Ureter (tissue), 1 donor: Measurements from ENCODE around the gene AKAP13. TPM values are rescaled to one million over a fixed set of nuclear protein-coding genes. Genes with fewer than 3 reads are reported as not detected.
A peak's percentile ranks its signal among the peaks of the same experiment; 100 is the strongest.
"Not testable (repeated sequence)": the region's sequence is repeated elsewhere in the genome, so short reads cannot be mapped to it uniquely, and the experiment has no call there.

ENCODE experiments used
- DNase-seq: peaks from one replicate; pipeline ENCODE4 v3.0.0-alpha.2; 2020; ENCODE audit warnings: low spot score
- total RNA-seq: library from RNA; stranded (reverse); gene quantifications from one replicate; pipeline ENCODE4 v1.2.4, GENCODE V29; 2023
- donor health status: DM: yes; HTN: yes; CAD: no.

The AKAP13 gene
- total RNA-seq, 1 donor from 2014 or later: 264 TPM

DNA sequence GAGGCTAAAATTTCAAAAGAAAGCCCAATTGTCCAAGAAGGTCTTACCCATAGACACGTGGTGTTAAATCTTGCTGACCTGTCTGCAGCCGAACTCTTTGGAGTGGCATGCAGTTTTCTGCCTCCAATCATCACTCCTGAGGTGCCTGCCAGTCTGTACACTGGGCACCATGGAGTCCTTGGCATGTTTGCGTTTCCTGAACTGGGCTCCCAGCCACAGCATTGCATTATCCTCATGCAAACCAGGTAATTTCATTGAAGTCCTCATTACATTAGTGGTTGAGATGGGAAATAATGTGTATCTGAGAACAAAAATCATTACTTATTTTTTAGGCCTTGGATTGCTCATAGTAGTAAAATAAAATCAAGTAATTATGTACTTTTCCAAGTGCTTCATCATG lies 152.3 kb downstream of the AKAP13 start:
- no peak for DNase-seq

DNA sequence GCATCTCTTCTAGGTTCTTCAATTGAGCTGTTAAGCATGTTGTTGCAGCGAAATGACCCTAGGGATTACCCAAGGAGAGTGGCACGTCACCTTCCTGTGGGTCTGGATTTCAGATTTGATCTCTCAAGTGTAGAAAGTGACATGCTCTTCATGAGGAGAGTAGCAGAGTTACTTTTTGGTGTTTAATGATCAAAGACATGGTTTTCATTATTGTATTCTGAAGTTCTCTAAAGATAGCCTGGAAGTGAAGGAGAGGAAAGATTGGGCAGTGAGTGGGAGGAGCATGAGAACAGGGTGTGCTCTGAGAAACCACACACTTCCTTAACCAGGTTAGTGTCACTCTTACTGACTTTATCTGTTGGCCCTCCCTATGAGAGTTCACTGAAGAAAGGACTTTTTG lies 153.6 kb downstream of the AKAP13 start:
- DNase-seq: no peak

DNA sequence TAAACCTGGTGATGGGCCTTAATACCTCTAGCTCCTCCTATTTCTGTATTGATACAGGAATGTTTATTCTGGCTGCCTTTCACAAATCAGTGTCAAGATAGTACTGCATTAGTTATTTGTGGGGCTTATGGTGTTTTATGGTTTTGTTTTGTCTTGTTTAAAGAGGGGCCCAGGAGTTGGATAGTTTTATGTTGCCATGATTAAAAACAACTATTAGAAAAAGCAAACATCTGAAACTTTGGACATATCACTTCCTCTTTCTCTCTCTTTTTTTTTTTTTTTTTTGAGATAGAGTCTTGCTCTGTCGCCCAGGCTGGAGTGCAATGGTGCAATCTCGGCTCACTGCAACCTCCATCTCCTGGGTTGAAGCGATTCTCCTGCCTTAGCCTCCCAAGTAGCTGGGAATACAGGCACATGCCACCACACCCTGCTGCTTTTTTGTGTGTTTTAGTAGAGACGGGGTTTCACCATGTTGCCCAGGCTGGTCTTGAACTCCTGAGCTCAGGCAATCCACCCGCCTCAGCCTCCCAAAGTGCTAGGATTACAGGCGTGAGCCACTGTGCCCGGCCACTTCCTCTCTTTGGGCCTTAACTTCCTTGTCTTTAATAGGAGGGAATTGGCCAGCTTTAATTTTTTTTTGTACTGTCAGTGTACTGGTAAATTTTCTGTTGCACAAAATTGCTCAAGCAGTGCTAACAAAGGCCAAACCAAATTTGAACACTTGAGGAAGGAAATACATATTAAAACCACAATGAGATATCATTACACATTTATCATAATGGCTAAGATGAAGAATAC lies 155.3 kb downstream of the AKAP13 start:
- not testable (repeated sequence) for DNase-seq

DNA sequence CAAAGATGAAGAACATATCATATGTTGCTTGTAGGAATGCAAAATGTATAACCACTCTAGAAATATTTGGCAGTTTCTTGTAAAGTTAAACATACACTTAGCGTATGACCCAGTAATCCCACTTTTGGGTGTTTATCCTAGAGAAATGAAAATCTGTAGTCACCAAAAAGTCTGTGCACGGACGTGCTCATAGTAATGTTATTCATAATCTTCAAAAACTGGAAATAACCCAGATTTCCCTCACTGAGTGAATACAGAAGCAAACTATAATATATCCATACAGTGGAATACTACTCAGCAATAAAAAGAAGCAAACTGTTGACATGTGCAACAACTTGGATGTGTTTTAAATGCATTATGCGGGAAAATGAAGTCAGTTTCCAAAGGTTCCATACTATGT lies 155.9 kb downstream of the AKAP13 start:
- DNase-seq: no peak

DNA sequence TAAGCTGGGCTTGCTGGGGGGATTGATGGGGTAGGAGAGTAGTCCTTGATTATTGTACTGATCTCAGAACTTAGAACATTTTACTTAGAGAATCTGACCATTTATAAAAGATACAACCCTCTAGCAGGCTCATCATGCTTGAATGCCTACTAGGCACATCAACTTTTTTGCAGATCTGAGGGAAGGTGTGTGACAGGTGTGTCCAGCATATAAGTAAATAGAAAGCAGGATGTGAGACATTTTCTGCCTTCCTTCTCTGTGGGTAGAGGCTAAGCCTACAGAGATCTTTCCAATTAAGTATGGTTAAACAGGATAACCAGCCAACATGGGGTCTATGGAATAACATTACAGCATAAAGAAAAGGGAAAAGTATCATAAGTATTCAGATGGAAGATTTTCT lies 159.1 kb downstream of the AKAP13 start:
- DNase-seq: no peak

DNA sequence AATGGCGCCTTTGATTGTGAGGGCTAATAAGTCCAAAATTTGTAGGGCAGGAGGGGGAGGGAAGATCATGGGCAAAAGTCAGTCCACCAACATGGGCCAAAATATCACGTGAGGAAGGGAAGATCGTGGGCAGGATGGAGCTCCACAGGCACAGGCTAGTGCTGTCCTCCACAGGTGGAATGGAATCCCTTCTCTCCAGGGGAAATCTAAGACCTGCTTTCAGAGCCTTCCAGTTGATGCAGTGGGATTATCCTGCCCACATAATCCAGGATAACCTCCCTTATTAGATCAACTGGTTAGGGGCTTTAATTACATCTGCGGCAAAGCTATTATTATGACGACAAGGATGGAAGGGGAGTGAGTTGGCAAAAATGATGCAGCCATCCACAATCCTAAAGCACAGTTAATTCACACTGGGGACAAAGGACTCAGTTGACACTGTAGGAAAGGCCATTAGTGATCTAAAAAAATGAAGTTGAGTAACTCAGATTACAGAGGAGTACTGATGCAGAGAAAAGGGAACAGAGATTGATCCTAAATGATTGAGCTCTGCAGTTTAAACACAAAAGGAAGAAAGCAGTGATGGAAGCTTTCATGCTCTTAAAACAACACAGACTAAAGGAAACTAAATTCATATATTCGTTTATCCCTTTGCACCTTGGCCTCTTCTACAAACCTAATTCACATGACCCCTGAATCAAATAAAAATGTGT lies 159.8 kb downstream of the AKAP13 start:
- DNase-seq: no peak

DNA sequence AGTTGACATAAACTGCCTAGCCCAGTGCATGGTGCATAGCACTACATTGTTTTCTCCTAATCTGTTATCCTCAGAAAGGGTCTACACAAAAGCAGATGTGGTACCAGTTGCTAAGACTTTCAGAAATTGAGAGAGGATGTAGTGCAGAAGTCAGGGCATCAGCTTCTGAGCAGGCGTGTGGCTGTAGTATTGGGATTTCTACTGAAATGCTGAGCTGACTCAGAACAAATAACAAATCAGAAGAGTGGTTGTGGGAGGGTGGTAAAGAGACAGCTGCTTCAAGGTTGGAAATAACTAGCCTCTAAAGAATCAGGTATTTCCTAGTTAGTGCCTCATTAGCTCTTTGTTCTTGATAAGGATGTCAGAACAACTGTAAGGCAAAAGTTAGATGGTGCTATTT lies 161.3 kb downstream of the AKAP13 start:
- no peak for DNase-seq

DNA sequence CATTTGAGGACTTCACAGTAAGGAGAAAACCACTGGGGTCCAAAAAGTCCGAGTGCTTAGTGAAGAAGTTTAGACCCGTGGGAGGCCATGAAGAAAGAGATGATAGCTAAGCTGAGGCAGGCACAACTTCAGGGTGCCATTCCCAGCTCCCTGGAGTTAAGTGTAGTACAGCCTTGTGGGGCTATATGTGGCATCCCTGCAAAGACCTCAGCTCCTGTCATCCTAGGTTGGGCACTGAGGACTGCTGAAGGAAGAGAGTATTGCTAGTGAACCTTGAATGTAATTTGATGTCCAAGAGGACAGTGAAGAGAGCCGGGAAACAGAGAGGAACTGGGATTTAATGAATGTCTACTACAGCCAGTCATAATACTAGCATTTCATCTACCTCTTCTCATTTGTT lies 162.1 kb downstream of the AKAP13 start:
- DNase-seq: no peak

DNA sequence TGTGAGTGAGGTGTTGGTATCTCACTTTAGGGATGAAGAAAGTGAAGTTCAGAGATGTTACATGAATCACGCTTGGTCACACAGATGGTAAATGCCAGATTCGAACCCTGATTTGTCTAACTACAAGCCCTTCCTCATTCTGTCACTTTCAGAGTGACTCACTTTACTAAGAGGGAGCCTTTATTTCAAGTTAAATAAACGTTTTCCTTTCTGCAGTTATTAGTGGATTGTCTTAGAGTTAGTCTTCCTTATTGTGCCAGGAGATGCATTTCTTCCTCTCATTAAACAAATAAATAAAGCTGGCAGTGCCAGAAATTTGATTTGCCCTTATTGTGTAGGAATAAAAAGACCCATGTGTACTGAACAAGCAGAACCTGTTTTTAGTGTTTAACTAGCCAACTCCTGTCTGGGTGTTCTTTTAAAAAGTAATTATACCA lies 162.5 kb downstream of the AKAP13 start:
- DNase-seq: no peak

DNA sequence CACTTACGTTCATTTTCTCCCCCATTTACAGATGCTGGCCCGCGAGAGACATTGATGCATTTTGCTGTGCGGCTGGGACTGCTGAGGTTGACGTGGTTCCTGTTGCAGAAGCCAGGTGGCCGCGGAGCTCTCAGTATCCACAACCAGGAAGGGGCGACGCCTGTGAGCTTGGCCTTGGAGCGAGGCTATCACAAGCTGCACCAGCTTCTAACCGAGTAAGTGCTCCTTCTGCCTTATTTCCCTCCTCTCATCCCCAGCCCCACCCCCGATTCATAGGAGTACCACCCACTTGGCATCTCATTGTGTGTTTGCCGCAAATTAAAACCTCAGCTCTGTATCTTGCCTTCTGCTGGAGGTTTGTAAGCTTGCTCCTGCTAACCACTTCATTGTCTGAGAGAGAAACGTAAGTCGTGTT lies 163.3 kb downstream of the AKAP13 start:
- peak; percentile 75 for DNase-seq

DNA sequence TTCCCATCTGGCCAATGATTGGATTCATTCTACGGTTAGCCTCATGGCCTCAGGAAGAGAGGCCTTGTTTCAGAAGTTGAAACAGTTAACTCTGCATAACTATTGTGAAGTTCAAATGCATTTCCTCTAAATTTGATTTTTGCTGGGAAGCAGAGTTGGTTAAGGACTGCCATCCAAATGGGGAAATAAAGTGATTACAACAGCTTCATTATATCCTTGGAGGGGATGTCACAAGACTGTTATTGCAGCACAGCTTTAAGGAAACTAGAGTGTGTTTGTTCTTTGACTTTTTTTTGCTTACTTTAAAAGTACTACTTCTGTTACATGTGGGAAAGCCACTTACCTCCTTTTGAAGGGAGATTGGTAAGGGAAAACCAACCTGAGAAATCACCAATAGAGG lies 164.8 kb downstream of the AKAP13 start:
- DNase-seq: no peak

DNA sequence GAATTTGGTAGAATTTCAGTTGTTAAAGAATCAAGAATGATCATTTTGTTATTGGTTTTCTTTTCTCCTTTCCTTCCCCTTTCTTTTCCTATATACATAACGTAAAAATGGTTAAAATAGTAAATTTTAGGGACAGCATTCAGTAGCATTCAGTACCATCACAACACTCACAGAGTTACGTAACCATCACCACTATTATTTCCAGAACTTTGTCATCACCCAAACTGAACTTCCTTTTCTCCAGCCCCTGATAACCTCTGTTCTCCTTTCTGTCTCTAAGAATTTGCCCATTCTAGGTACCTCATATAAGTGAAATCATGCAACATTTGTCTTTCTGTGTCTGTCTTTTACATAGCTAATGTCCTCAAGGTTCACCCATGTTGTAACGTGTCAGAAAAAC lies 165.3 kb downstream of the AKAP13 start:
- DNase-seq: no peak

DNA sequence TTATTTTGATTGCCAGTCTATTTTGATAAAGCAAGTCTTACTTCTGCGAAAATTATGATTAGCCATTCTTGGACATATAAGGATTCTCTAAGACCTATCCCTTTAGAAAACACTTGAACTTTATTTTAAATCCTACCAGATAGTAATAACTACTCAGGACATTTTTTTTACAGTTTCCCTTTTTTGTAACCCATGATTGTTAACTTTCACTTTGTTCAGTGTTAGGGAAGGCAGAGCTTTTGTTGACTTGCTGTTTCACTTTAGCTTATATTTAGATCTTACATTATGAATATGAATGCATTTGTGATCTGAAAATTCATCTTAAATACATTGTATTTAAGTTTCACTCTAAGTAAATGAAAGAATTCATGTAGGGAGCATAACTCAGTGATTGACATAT lies 167.0 kb downstream of the AKAP13 start:
- no peak for DNase-seq

DNA sequence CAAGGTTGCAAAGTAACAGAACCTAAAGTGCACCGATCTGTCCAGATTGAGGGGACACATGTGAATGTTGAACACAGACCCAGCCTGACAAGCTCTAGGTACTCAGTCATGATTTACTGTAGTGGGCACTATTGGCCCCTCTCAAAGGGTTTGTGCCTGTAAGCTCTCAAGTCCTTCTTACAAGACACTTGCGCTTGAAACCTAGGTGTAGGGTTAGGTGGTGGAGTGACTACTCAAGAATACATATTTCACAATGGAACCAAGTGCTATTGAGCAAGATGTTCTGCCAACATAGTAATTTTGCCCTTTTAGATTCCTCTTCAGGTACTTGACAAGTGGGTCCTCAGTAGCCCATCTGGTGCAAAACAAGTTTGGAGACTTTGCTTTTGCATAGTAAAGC lies 169.9 kb downstream of the AKAP13 start:
- DNase-seq: no peak

DNA sequence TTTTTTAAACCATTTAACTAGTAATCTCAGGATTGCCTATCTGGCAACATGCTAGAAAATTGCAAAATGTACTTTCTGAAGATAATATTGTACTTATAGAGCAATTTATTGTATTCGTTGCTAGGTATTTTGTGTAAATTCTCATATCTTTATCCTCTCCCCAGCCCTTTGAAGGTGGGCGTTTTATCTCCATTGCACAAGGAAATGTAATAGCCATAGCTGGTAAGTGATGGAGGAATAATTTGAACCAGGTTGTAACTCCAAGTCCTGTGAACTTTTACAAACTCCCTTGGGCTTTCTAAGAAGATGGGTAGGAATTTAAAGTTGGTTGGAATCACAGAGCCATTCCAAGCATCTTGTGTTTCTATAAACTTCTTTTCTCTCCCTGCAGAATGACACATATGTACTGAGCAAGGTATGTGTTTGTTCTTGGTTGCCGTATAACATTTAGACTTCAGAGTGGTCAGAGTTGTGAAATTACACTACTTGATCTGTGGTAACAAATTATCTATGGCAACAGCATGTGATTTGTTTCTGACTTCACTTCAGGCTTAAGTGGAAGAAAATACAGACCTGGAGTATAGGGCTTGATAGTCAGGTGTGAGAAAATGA lies 170.9 kb downstream of the AKAP13 start:
- DNase-seq: no peak

DNA sequence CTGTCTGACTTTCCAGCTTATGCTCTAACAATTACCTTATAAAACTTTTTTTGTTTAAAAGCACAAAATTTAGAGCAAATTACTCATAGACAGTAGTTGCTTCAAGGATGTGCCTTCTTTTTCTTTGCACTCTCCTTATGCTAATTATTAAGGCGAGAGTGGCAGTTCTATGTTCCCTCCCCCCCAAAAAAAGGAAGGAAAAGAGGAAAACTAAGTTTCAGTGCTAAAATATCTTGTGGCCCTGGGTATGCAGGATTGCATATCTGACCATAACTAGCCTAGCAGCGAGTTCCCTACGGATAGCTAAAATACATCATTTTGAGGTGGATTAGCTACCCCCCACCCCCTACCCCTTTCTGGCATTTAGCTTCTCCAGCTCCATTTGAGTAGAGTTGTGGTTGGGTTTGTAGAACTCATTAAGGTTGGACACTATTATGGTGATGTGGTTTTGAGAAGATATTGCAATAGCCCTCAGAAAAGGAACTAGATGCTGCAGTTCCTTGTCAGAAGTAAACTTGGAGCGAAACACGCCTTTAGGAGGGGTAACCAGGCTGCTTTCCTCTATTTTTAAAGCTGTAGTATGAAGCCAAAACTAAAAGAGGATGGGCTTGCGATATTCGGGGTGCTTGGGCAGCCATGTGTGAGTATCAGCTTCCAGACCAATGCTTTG lies 174.6 kb downstream of the AKAP13 start:
- DNase-seq: no peak

DNA sequence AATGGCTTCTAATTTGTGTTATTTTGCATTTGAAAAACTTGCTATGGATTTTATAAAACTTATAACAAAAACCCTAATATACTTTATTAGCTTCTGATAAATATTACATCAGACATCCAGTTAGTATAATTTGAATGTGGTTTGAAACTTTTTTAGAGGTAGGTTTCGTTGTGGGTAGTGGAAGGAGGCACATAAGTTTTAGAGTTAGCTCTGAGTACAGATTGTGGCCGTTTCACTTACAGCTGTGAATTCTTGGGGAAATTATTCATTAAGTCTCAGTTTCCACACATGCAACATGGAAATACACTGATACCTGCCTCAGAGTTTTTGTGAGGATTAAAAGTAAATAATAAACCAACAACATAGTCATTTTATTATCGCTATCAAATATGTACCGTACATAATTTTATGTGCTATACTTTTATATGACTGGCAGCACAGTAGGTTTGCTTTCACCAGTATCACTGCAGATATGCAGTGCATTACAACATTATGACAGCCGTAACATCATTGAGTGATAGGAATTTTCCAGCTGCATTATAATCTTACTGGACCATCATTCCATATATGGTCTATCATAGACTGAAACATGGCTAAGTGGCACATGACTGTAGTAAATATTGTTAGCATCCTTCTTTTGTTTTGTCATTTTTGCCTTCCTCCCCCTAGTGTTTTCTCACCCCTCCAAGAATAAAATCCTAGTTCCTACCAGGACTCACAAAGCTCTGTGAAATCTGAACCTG lies 175.6 kb downstream of the AKAP13 start:
- DNase-seq: no peak

DNA sequence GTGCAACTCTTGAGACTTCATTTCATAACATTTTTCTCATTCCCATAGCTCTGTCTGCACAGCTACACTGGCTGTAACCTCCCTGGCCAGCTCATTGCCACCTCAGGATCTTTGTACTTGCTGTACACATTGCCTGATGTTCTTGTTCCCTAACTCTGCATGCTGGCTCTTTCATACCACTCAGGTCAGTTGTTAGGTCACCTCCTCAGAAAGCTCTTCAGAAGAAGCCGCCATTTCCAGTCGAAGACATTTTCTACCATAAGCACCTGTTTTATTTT lies 176.2 kb downstream of the AKAP13 start:
- DNase-seq: no peak

DNA sequence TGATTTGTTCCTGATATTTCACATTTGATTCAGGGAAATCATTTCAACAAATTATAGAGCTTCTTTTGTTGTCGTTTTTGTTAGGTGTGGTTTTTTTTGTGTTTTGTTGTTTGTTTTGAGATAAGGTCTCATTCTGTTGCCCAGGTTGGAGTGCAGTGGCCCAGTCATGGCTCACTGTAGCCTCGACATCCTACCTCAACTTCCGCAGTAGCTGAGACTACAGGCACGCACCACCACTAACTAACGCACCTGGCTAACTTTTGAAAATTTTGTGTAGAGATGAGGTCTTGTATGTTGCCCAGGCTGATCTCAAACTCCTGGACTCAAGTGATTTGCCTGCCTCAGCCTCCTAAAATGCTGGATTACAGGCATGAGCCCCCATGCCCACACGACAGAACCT lies 177.0 kb downstream of the AKAP13 start:
- DNase-seq: no peak

DNA sequence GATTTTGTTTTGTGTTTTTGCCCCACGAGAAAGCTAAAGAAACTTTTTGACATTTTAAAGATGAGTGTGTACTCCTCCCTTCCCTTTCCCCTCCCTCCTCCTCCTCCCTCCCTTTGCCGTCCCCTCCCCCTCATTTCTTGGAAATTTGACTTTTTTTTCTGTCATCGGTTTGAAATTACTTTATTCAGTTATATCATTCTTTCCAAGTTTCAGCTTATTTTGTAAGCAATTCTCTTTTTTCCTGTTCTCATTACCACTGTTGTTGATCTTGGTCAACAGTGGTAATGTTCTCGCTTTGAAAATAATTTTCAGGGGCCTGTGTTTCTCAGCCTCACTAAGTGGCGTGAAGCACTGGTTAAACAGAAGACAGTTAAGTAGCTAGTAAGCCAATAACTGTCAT lies 178.4 kb downstream of the AKAP13 start:
- DNase-seq: no peak

DNA sequence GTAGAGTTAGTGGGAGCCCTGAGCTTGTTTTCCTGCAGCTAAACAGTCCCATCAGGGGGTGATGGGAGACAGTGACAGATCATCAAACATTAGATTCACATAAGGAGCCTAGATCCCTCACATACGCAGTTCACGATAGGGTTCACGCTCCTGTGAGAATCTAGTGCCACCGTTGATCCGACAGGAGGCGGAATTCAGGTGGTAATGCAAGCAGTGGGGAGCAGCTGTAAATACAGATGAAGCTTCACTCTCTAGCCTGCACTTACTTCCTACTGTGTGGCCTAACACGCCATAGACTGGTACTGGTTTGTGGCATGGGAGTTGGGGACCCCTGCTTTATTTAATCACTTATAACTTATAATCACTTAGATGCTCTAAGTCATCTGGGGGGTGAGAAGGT lies 179.1 kb downstream of the AKAP13 start:
- no peak for DNase-seq

DNA sequence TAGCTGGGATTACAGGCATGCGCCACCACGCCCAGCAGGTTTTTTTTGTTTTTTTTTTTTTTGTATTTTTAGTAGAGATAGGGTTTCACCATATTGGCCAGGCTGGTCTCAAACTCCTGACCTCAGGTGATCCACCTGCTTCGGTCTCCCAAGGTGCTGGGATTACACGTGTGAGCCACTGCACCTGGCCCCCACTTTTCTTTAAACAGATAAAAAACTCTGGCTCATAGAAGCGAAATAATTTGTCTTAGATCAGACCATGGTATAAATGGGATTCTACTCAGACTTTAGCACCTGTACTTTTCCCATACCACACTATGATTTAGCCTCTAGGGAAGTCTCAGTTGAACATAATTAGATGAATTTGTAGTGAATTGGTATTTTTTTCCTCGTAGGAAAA lies 182.4 kb downstream of the AKAP13 start:
- no peak for DNase-seq
